Peyer's patch (tissue), 4 donors: ENCODE measurements around the gene SLC35B4.

Experiments used
- CTCF ChIP-seq, 6 experiments: fragments of 450-650 bp in 4 of 6; fragments of 200-600 bp in 2 of 6; sonication (generic) in 1 of 6; IDR thresholded peaks; one replicate each; pipeline ENCODE4 v1.5.1; 2017 to 2019; ENCODE audit warnings: antibody characterized with exemption in 6 of 6, mild to moderate bottlenecking in 3 of 6, moderate library complexity in 1 of 6
- POLR2A ChIP-seq, 2 donors: fragments of 450-650 bp; IDR thresholded peaks; one replicate each; pipeline ENCODE4 v1.5.1; 2017; ENCODE audit warnings: antibody characterized with exemption in 2 of 2, mild to moderate bottlenecking in 2 of 2, moderate library complexity in 2 of 2

GRCh38 chr7:134298902-134299683 lies 17.6 kb downstream of the SLC35B4 start:
- TF ChIP-seq CTCF (IDR thresholded peaks at IDR 0.05) (no peak), POLR2A (IDR thresholded peaks at IDR 0.05) (no peak)
